Bronchial epithelial cell (primary cell): ENCODE results near the gene RUSF1. TPM values are rescaled to one million over a fixed set of nuclear protein-coding genes. Genes with fewer than 3 reads are reported as not detected.
"Not testable (repeated sequence)": the region's sequence is repeated elsewhere in the genome, so short reads cannot be mapped to it uniquely, and the experiment has no call there.

Experiments
- DNase-seq: peaks from one replicate; pipeline ENCODE4 v3.0.0-alpha.2; 2010; ENCODE audit warnings: low read depth
- FAIRE-seq: peaks from 2 replicates; lab custom pipeline; 2011; peaks lifted over from hg19 to GRCh38; lab: Jason Lieb, UNC
- H3K27me3 ChIP-seq: 2 replicates; pipeline ENCODE4 v1.5.1; 2011; ENCODE audit warnings: low read length; ENCODE audit not compliant: control insufficient read depth, insufficient read depth
- H3K36me3 ChIP-seq: 2 replicates; pipeline ENCODE4 v1.5.1; 2011; ENCODE audit warnings: low read length; ENCODE audit not compliant: control insufficient read depth, insufficient read depth
- H3K4me3 ChIP-seq: 2 replicates; pipeline ENCODE4 v1.5.1; 2011; ENCODE audit warnings: mild to moderate bottlenecking, low read depth, low read length, control low read depth
- CTCF ChIP-seq: IDR thresholded peaks from 2 replicates; pipeline ENCODE4 v1.5.1; 2011; ENCODE audit warnings: mild to moderate bottlenecking, moderate library complexity, low read length, control low read depth, inconsistent platforms; ENCODE audit not compliant: insufficient read depth, severe bottlenecking
- total RNA-seq: library from RNA; depleted of rRNA; stranded (reverse); fragments of >200 nt; gene quantifications from 2 replicates; pipeline ENCODE4 v1.2.1, GENCODE V29; 2014

RUSF1 gene
- total RNA-seq, 1 donor from 2014 or later: 26.9 TPM

GRCh38 chr16:31451681-31452351 is 56.4 kb downstream of the RUSF1 start:
- no peak for FAIRE-seq
- Histone ChIP-seq H3K36me3 (peaks cover 2% of the 10 kb centered on the region), H3K27me3 (no peaks in the 10 kb centered on the region), H3K4me3 (no peak overlapping the region)
- peak; percentile 78 for DNase-seq
- TF ChIP-seq CTCF: peak; percentile 74

GRCh38 chr16:31451201-31451600 is 57.0 kb downstream of the RUSF1 start:
- Histone ChIP-seq H3K27me3 (no peaks in the 10 kb centered on the region), H3K4me3 (no peak overlapping the region), H3K36me3 (peaks cover 2% of the 10 kb centered on the region)
- no peak for DNase-seq
- no peak for FAIRE-seq
- no peak for TF ChIP-seq CTCF

- FAIRE-seq, H3K4me3 ChIP-seq, H3K36me3 ChIP-seq, DNase-seq, H3K27me3 ChIP-seq: not testable (repeated sequence)
Measured at GRCh38 chr16:31445931-31446330, 62.3 kb downstream of the RUSF1 start.

GRCh38 chr16:31441956-31442355 is 66.2 kb downstream of the RUSF1 start:
- Histone ChIP-seq H3K4me3 (no peak overlapping the region), H3K36me3 (no peaks in the 10 kb centered on the region), H3K27me3 (no peaks in the 10 kb centered on the region)
- no peak for DNase-seq
- no peak for TF ChIP-seq CTCF
- FAIRE-seq: no peak

GRCh38 chr16:31440516-31441184 is 67.5 kb downstream of the RUSF1 start:
- H3K27me3 ChIP-seq: no peaks in the 10 kb centered on the region
- no peak overlapping the region for H3K4me3 ChIP-seq
- H3K36me3 ChIP-seq: no peaks in the 10 kb centered on the region
- FAIRE-seq (no peak), DNase-seq (no peak)
- TF ChIP-seq CTCF: no peak

GRCh38 chr16:31439519-31439918 is 68.7 kb downstream of the RUSF1 start:
- Histone ChIP-seq H3K27me3 (no peaks in the 10 kb centered on the region), H3K36me3 (no peaks in the 10 kb centered on the region), H3K4me3 (no peak overlapping the region)
- no peak for TF ChIP-seq CTCF
- FAIRE-seq: no peak
- DNase-seq: no peak

Other genes starting within 250 kb of the RUSF1 start
- 0.13 TPM in 1 of 2 replicates, not detected in the other for gene ITGAM, start 248.4 kb downstream of the RUSF1 start, total RNA-seq
- gene ITGAX, start 153.2 kb downstream of the RUSF1 start, total RNA-seq: under 0.01 TPM in 1 of 2 replicates, not detected in the other
- not detected in 2 replicates for gene ITGAD, start 115.1 kb downstream of the RUSF1 start, total RNA-seq
- gene COX6A2, start 80.0 kb downstream of the RUSF1 start, total RNA-seq: not detected in 2 replicates
- gene ZNF843, start 65.6 kb downstream of the RUSF1 start, total RNA-seq: under 0.01 and 0.13 TPM in 2 replicates
- 4.2 and 8.4 TPM in 2 replicates for gene ARMC5, start 48.9 kb downstream of the RUSF1 start, total RNA-seq
- gene TGFB1I1, start 36.2 kb downstream of the RUSF1 start, total RNA-seq: 1.6 and 2.8 TPM in 2 replicates
- under 0.01 TPM in 1 of 2 replicates, not detected in the other for gene SLC5A2, start 25.3 kb downstream of the RUSF1 start, total RNA-seq
- not detected in 2 replicates for gene AHSP, start 19.5 kb upstream of the RUSF1 start, total RNA-seq